Measurements from ENCODE around the gene RABGAP1L.

GRCh38 chr1:174786760-174787159, 627.4 kb downstream of the RABGAP1L start:
- TF ChIP-seq FOXP2 (optimal IDR thresholded peaks at IDR 0.05; ENCODE audit: control extremely low read depth, extremely low read length, insufficient read depth) = no peak
- TF ChIP-seq EZH2 (IDR thresholded peaks at IDR 0.05) = no peak
- TF ChIP-seq POLR2AphosphoS5 (IDR thresholded peaks at IDR 0.05; ENCODE audit: borderline replicate concordance, low read depth, low read length) = no peak
